Activated CD8-positive, alpha-beta T cell treated with anti-CD3 and anti-CD28 coated beads for 36 hours (primary cell): ENCODE measurements around the gene LRRC1. TPM values are rescaled to one million over a fixed set of nuclear protein-coding genes. Genes with fewer than 3 reads are reported as not detected.

Experiments
- ATAC-seq: fragments of 200-7000 bp; cut with Tn5 transposase; one replicate; pipeline ENCODE4 v1.10.0; 2021; ENCODE audit warnings: mild to moderate bottlenecking, moderate library complexity
- CTCF ChIA-PET: fragments of 350-600 bp; sonication (Branson Sonifier 250); formaldehyde crosslinking; loops from one replicate; lab custom pipeline; 2021; ENCODE audit warnings: antibody characterized with exemption; lab: Charles Lee
- POLR2A ChIA-PET: fragments of 350-600 bp; sonication (Branson Sonifier 250); formaldehyde crosslinking; loops from one replicate; lab custom pipeline; 2021; ENCODE audit warnings: antibody characterized with exemption; lab: Charles Lee
- DNase-seq: peaks from one replicate; pipeline ENCODE4 v3.0.0-alpha.2; 2020
- H3K27ac Mint-ChIP-seq: one replicate; pipeline ENCODE4 v1.8.0; 2021; ENCODE audit warnings: mild to moderate bottlenecking, mixed read lengths
- H3K27me3 Mint-ChIP-seq: one replicate; pipeline ENCODE4 v1.8.0; 2021; ENCODE audit warnings: mixed read lengths
- H3K36me3 Mint-ChIP-seq: one replicate; pipeline ENCODE4 v1.8.0; 2021; ENCODE audit warnings: low read depth, mixed read lengths
- H3K4me1 Mint-ChIP-seq: one replicate; pipeline ENCODE4 v1.8.0; 2021; ENCODE audit warnings: low read depth, mixed read lengths
- H3K4me3 Mint-ChIP-seq: one replicate; pipeline ENCODE4 v1.8.0; 2021; ENCODE audit warnings: mild to moderate bottlenecking, moderate library complexity, mixed read lengths
- H3K9me3 Mint-ChIP-seq: one replicate; pipeline ENCODE4 v1.8.0; 2021; ENCODE audit warnings: mixed read lengths
- intact Hi-C: fragments of 100-400 bp; cut with micrococcal nuclease; formaldehyde crosslinking; loops from one replicate; pipeline ENCODE4 v1.10.0; 2022
- total RNA-seq, 2 experiments: library from RNA; stranded (reverse); gene quantifications; one replicate each; pipeline ENCODE4 v1.2.3, GENCODE V29; 2021
- TF ChIP-seq, protein P1 (sequence below): fragments of 200-600 bp; IDR thresholded peaks from one replicate; pipeline ENCODE4 v1.8.0; 2022; ENCODE audit warnings: antibody characterized with exemption, mild to moderate bottlenecking

Gene LRRC1
- total RNA-seq, 2 experiments from 2014 or later: 1.9 to 2.5 TPM

DNA sequence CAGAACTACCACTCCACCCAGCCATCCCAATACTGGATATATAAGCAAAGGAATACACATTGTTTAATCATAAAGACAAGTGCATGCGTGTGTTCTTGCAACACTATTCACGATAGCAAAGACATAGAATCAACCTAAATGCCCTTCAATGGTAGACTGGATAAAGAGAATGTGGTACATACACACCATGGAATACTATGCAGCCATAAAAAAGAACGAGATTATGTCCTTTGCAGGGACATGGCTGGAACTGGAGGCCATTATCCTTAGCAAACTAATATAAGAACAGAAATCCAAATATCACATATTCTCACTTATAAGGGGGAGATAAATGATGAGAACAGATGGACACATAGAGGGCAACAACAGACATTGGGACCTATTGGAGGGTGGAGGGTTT is 156.6 kb downstream of the LRRC1 start:
- H3K9me3 Mint-ChIP-seq: peaks cover 5% of the 10 kb centered on the region
- H3K27ac Mint-ChIP-seq: no peak overlapping the region
- no peaks in the 10 kb centered on the region for H3K4me1 Mint-ChIP-seq
- TF ChIP-seq, protein P1, sequence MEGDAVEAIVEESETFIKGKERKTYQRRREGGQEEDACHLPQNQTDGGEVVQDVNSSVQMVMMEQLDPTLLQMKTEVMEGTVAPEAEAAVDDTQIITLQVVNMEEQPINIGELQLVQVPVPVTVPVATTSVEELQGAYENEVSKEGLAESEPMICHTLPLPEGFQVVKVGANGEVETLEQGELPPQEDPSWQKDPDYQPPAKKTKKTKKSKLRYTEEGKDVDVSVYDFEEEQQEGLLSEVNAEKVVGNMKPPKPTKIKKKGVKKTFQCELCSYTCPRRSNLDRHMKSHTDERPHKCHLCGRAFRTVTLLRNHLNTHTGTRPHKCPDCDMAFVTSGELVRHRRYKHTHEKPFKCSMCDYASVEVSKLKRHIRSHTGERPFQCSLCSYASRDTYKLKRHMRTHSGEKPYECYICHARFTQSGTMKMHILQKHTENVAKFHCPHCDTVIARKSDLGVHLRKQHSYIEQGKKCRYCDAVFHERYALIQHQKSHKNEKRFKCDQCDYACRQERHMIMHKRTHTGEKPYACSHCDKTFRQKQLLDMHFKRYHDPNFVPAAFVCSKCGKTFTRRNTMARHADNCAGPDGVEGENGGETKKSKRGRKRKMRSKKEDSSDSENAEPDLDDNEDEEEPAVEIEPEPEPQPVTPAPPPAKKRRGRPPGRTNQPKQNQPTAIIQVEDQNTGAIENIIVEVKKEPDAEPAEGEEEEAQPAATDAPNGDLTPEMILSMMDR: no peak
- ATAC-seq: no peak
- DNase-seq: no peak
- intact Hi-C loops: loop anchor here (10.0 kb wide), 1 partner anchor 157 kb away; the partner anchor contains the start of gene LRRC1
- CTCF ChIA-PET: no interaction called here
- no peaks in the 10 kb centered on the region for H3K36me3 Mint-ChIP-seq
- H3K4me3 Mint-ChIP-seq: no peak overlapping the region
- POLR2A ChIA-PET: no interaction called here
- peaks cover 5% of the 10 kb centered on the region for H3K27me3 Mint-ChIP-seq

DNA sequence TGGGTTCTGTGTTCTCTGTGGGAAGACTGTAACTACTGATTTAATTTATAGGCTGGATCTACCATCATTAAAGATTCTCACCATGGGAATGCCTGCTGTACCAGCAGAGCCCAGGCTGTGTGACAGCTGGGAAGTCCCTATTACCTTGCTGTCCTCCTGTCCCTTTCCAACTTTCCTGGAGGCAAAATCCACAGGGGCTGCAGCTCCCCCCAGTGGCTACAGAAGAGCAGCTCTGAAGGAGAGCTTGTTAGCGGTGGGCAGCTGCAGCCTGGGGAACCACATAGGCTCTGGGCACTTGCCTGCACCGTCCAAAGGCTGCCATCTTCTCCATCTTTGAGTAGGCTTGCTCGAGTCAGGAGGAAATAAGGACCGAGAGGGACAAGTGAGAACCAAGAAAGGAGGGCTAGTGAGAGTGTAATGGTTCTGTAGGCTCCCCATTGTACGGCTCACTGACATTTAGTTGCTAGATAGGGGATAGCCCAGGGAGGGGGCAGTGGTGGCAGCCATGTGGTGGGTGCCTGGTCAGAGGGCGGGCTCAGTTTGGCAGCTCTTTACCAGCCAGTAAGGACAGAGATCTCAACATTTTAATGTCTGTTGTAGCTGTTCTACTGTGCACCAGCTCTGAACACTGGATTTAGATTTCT is 161.4 kb downstream of the LRRC1 start:
- POLR2A ChIA-PET: no interaction called here
- H3K27ac Mint-ChIP-seq: no peak overlapping the region

DNA sequence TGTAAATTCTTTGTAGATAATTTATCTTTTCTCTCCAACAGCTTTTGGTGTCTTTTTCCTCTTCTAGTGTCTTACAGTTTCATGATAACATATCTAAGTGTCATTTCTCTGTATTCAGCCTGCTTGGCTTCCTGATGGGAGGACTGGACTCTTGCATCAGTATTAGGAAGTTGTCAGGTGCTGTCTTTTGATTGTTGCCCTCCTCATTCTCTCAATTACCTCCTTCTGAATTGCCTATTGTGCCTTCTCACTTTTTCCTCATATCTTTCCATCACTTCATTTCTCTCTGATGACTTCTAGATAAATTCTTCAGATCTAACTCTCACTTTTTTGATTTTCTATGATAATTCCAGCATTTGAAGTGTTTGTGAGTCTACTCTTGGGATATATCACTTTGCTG is 162.0 kb downstream of the LRRC1 start:
- ATAC-seq (no peak), DNase-seq (no peak)
- intact Hi-C loops: loop anchor here (10.0 kb wide), 1 partner anchor 162 kb away; the partner anchor contains the start of gene LRRC1
- H3K9me3 Mint-ChIP-seq: no peaks in the 10 kb centered on the region
- H3K36me3 Mint-ChIP-seq: no peaks in the 10 kb centered on the region
- H3K27me3 Mint-ChIP-seq: peaks cover 3% of the 10 kb centered on the region
- no peaks in the 10 kb centered on the region for H3K4me1 Mint-ChIP-seq
- H3K4me3 Mint-ChIP-seq: no peak overlapping the region
- H3K27ac Mint-ChIP-seq: no peak overlapping the region
- CTCF ChIA-PET: interaction anchor here (0.8 to 2.1 kb wide), 7 partner anchors 12 to 463 kb away, joined by 3 to 11 read pairs (median 6); partner anchors contain the start of gene LRRC1
- TF ChIP-seq, protein P1: no peak
- POLR2A ChIA-PET: no interaction called here

More for the DNA sequence above, 161.4 kb downstream of the LRRC1 start:
- H3K4me3 Mint-ChIP-seq: no peak overlapping the region
- CTCF ChIA-PET: interaction anchor here (0.8 to 2.1 kb wide), 14 partner anchors 9 to 462 kb away, joined by 3 to 11 read pairs (median 4); partner anchors contain the start of gene LRRC1
- TF ChIP-seq, protein P1: peak; percentile 40
- no peaks in the 10 kb centered on the region for H3K4me1 Mint-ChIP-seq
- peak; percentile 42 for DNase-seq
- no peaks in the 10 kb centered on the region for H3K9me3 Mint-ChIP-seq
- no peaks in the 10 kb centered on the region for H3K36me3 Mint-ChIP-seq
- intact Hi-C loops: loop anchor here (10.0 kb wide), 1 partner anchor 161 kb away; the partner anchor contains the start of gene LRRC1
- peak; percentile 58 for ATAC-seq
- peaks cover 3% of the 10 kb centered on the region for H3K27me3 Mint-ChIP-seq

DNA sequence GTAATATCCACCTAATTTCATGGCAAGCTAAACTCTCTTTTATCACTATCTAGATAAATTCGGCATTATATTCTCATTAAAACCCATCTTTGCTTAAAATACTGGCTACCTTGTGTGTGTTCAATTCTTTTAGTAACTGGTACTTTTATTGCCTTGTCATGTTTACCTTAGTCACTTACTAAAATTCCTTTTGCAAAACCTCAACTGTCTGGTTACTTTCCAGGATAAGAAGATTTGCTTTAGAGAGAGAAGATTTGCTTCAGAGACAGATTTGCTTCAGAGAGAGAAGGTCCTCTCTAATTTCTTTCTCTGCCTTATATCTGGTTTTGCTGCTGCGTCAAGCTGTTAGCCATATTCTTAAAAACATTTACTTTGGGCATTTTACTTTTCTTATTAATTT is 164.9 kb downstream of the LRRC1 start:
- intact Hi-C loops: loop anchor here (10.0 kb wide), 1 partner anchor 165 kb away; the partner anchor contains the start of gene LRRC1
- H3K4me3 Mint-ChIP-seq: no peak overlapping the region
- H3K4me1 Mint-ChIP-seq: no peaks in the 10 kb centered on the region
- ChIA-PET POLR2A (no interaction called here), CTCF (interaction anchor here (1.2 kb wide), 1 partner anchor 12 kb away, joined by 4 read pairs; no protein-coding TSS in a partner anchor)
- peaks cover 3% of the 10 kb centered on the region for H3K27me3 Mint-ChIP-seq
- TF ChIP-seq, protein P1: no peak
- H3K36me3 Mint-ChIP-seq: no peaks in the 10 kb centered on the region
- H3K9me3 Mint-ChIP-seq: no peaks in the 10 kb centered on the region
- no peak for DNase-seq
- no peak overlapping the region for H3K27ac Mint-ChIP-seq
- ATAC-seq: no peak

DNA sequence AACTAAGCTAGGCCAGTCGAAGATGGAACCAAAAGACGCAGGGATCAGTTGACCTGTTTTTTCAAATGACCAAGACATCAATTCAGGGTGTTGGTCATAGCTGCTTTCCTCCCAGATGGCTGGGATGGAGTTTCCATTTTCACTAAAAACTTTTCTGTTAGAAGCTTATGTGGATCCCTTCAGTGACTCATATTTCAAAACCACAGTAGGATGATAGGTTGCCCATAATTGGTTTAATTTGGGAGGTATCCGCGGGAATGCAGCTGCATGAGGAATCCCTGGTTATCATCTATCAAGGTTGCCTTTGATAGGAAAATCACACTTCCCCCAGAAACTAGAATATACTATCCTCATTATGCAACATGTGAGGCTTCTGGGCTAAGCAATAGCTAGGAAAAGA is 165.5 kb downstream of the LRRC1 start:
- Mint-ChIP-seq H3K36me3 (no peaks in the 10 kb centered on the region), H3K27ac (no peak overlapping the region), H3K27me3 (peaks cover 7% of the 10 kb centered on the region), H3K4me1 (no peaks in the 10 kb centered on the region), H3K9me3 (no peaks in the 10 kb centered on the region), H3K4me3 (no peak overlapping the region)
- ChIA-PET POLR2A (no interaction called here), CTCF (interaction anchor here (1.2 to 1.3 kb wide), 2 partner anchors 11 to 232 kb away, joined by 3 to 4 read pairs; no protein-coding TSS in a partner anchor)
- no peak for DNase-seq
- intact Hi-C loops: no loop called here
- no peak for ATAC-seq
- TF ChIP-seq, protein P1: no peak
